Gastrocnemius medialis (tissue), 4 donors: Measurements from ENCODE around the gene DAGLA.

Experiments used
- POLR2A ChIP-seq, 2 donors: fragments of 450-650 bp; IDR thresholded peaks; one replicate each; pipeline ENCODE4 v1.6.1; 2017; ENCODE audit warnings: antibody characterized with exemption in 2 of 2, mild to moderate bottlenecking in 2 of 2, moderate library complexity in 2 of 2
- TF ChIP-seq, protein P1 (sequence below), 5 experiments: fragments of 450-650 bp in 3 of 5; fragments of 200-600 bp in 2 of 5; sonication (generic) in 2 of 5; IDR thresholded peaks in 4 of 5; conservative IDR thresholded peaks in 1 of 5; 1 replicate in 4 of 5; 2 replicates in 1 of 5; pipeline ENCODE4 v1.5.1; 2016 to 2019; ENCODE audit warnings: antibody characterized with exemption in 5 of 5, mild to moderate bottlenecking in 3 of 5, moderate library complexity in 3 of 5

DNA sequence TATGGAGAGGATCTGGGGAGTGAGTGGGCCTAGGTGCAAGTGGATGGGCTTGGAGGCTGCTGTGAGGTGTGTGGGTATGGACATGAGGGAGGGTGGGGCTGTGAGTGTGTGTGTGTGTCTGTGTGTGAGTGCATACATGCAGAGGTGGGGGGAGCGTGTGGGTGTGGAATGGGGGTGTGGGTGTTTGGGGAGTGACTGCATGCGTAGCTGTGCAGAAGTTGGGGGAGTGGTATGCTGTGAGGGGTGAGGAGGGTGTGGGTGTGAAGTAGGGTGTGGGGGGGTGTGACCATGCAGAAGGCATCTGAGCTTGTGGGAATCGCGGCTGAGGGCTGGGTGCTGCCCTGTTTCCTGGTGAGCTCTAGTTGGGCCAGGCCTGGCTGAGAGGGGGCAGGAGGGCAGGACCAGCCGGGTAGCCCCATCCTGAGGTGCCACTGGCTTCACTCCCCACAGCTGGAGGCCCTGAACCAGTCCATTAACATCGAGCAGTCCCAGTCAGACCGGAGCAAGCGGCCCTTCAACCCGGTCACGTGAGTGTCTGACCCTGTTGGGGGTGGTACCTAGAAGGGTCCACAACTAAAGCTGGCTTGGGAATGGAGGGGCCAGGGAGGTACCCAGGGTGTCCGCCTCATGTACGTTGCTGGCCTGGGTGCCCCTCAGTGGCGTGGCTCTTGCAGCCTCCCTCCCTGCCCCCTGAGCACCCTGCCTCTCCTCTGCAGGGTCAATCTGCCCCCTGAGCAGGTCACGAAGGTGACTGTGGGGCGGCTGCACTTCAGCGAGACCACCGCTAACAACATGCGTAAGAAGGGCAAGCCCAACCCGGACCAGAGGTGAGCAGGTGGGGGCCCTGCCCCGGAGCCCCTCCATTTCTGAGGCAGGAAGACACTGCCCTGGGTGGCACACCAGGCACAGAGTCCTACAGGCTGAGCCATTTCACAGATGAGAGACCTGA, 95.7 kb downstream of the DAGLA start:
- TF ChIP-seq, protein P1, sequence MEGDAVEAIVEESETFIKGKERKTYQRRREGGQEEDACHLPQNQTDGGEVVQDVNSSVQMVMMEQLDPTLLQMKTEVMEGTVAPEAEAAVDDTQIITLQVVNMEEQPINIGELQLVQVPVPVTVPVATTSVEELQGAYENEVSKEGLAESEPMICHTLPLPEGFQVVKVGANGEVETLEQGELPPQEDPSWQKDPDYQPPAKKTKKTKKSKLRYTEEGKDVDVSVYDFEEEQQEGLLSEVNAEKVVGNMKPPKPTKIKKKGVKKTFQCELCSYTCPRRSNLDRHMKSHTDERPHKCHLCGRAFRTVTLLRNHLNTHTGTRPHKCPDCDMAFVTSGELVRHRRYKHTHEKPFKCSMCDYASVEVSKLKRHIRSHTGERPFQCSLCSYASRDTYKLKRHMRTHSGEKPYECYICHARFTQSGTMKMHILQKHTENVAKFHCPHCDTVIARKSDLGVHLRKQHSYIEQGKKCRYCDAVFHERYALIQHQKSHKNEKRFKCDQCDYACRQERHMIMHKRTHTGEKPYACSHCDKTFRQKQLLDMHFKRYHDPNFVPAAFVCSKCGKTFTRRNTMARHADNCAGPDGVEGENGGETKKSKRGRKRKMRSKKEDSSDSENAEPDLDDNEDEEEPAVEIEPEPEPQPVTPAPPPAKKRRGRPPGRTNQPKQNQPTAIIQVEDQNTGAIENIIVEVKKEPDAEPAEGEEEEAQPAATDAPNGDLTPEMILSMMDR (IDR thresholded peaks at IDR 0.05 in 4 of 5, conservative IDR thresholded peaks at IDR 0.05 in 1 of 5), result no peak
- TF ChIP-seq POLR2A (IDR thresholded peaks at IDR 0.05), result no peak
